NB4 (cell line): ENCODE data around the gene C10orf62.
"Not testable (repeated sequence)": the region's sequence is repeated elsewhere in the genome, so short reads cannot be mapped to it uniquely, and the experiment has no call there.

Experiments
- DNase-seq: peaks from one replicate; pipeline ENCODE4 v3.0.0; 2010; ENCODE audit warnings: low read depth
- H3K4me3 ChIP-seq: one replicate; pipeline ENCODE4 v1.5.1; 2011; ENCODE audit warnings: mild to moderate bottlenecking, low read depth, low read length, moderate library complexity
- CTCF ChIP-seq: IDR thresholded peaks from one replicate; pipeline ENCODE4 v1.5.1; 2012; ENCODE audit warnings: low read depth, low read length
- MYC ChIP-seq: IDR thresholded peaks from 2 replicates; pipeline ENCODE4 v1.6.1; 2011; ENCODE audit warnings: low read depth, low read length
- POLR2A ChIP-seq: IDR thresholded peaks from 2 replicates; pipeline ENCODE4 v1.6.1; 2011; ENCODE audit warnings: mild to moderate bottlenecking; ENCODE audit not compliant: insufficient read length; ENCODE audit errors: extremely low read depth
- TF ChIP-seq, protein P1 (sequence below): IDR thresholded peaks from 2 replicates; pipeline ENCODE4 v1.6.1; 2011; ENCODE audit warnings: low read depth, low read length

C10orf62 gene

GRCh38 chr10:97632949-97633884, 43.7 kb downstream of the C10orf62 start, which contains the start of gene MORN4:
Gene MORN4 (minus strand): TSS chr10:97633500. CDS start chr10:97619653, 13,847 bp downstream.
- TF ChIP-seq, protein P1, sequence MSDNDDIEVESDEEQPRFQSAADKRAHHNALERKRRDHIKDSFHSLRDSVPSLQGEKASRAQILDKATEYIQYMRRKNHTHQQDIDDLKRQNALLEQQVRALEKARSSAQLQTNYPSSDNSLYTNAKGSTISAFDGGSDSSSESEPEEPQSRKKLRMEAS: no peak
- TF ChIP-seq MYC: no peak
- TF ChIP-seq CTCF: no peak
- no peak for TF ChIP-seq POLR2A
- DNase-seq: no peak
- no peak within 1 kb of the TSS for H3K4me3 ChIP-seq

DNA sequence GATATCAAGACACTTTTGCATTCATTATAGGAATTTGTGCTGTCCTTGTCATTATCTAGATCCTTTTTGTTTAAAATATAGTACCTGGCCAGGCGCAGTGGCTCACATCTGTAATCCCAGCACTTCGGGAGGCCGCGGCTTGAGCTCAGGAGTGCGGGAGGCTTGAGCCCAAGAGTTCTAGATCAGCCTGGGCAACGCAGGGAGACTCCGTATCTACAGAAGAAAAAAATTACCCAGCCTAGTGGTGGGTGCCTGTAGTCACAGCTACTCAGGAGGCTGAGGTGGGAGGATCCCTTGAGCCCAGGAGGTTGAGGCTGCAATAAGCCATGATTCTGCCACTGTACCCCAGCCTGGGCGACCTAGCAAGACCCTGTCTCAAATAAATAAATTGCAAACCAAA, 44.4 kb downstream of the C10orf62 start:
- DNase-seq: no peak
- TF ChIP-seq POLR2A: no peak
- no peak overlapping the region for H3K4me3 ChIP-seq

DNA sequence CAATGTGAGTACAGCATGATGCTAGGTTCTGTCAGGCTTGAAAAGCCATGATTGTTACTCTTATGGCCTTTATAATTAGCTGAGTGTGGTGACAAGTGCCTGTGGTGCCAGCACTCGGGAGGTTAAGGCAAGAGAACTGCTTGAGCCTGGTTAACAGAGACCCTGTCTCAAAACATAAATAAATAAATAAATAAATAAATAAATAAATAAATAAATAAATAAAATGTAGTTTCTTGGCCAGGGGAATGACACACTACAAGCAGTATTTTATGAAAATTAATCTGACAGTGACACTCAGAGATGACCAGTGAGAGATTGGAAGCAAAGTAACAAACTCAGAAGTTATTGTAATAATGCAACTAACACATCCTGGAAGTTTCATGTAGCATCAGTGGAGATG, 46.1 kb downstream of the C10orf62 start:
- no peak for DNase-seq
- TF ChIP-seq CTCF (no peak), POLR2A (no peak), MYC (no peak)
- TF ChIP-seq, protein P1: no peak

DNA sequence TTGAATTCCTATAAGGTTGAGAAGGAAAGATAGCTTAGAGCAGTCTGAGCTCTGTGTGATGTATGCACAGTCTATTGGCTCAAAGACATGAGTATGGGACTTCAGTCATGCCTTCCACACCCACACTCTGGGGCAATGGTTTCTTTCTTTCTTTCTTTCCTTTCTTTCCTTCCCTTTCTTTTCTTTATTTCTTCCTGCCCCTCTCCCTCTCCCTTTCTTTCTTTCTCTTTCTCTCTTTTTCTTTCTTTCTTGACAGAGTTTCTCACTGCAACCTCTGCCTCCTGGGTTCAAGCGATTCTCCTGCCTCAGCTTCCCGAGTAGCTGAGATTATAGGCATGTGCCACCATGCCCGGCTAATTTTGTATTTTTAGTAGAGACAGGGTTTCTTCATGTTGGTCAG, 49.6 kb downstream of the C10orf62 start:
- not testable (repeated sequence) for H3K4me3 ChIP-seq, DNase-seq

More for the DNA sequence above, 46.1 kb downstream of the C10orf62 start:
- no peak overlapping the region for H3K4me3 ChIP-seq

GRCh38 chr10:97640174-97640867, 50.8 kb downstream of the C10orf62 start, which contains the start of gene PI4K2A:
Gene PI4K2A (plus strand): TSS chr10:97640671. CDS start chr10:97640743, 72 bp downstream.
- peak; percentile 99 for DNase-seq
- H3K4me3 ChIP-seq: peak within 1 kb of the TSS; percentile 64
- TF ChIP-seq CTCF (no peak), POLR2A (no peak), MYC (no peak)
- TF ChIP-seq, protein P1: peak; percentile 59
